DMS 273 treated with DMSO at 0.1 percent for 48 hours (cell line): ENCODE data around the gene P3H2.

ENCODE experiments used
- DNase-seq: peaks from one replicate; lab custom pipeline; 2025; lab: John Stamatoyannopoulos, UW

P3H2 gene

GRCh38 chr3:190053919-190054672 is 66.6 kb downstream of the P3H2 start:
- no peak for DNase-seq

GRCh38 chr3:190051641-190052040 is 69.1 kb downstream of the P3H2 start:
- DNase-seq, result no peak

- no peak for DNase-seq
Measured at GRCh38 chr3:190048932-190049441, 71.7 kb downstream of the P3H2 start.

GRCh38 chr3:190044974-190045373 is 75.7 kb downstream of the P3H2 start:
- no peak for DNase-seq

GRCh38 chr3:190044142-190044541 is 76.6 kb downstream of the P3H2 start:
- no peak for DNase-seq

GRCh38 chr3:190043741-190044140 is 77.0 kb downstream of the P3H2 start:
- DNase-seq, result no peak

- no peak for DNase-seq
Measured at GRCh38 chr3:190042558-190042957, 78.1 kb downstream of the P3H2 start.

- no peak for DNase-seq
Measured at GRCh38 chr3:190041333-190042041, 79.2 kb downstream of the P3H2 start.

GRCh38 chr3:190040145-190040544 is 80.6 kb downstream of the P3H2 start:
- DNase-seq, result no peak

- no peak for DNase-seq
Measured at GRCh38 chr3:190038050-190038933, 82.4 kb downstream of the P3H2 start.

- DNase-seq, result no peak
Measured at GRCh38 chr3:190036631-190037030, 84.1 kb downstream of the P3H2 start.

GRCh38 chr3:190034446-190034845 is 86.3 kb downstream of the P3H2 start:
- DNase-seq, result no peak

- DNase-seq, result no peak
Measured at GRCh38 chr3:190032923-190033322, 87.8 kb downstream of the P3H2 start.

- DNase-seq, result no peak
Measured at GRCh38 chr3:190031887-190032752, 88.6 kb downstream of the P3H2 start.

- DNase-seq, result no peak
Measured at GRCh38 chr3:190027116-190027515, 93.6 kb downstream of the P3H2 start.

GRCh38 chr3:190026154-190026553 is 94.5 kb downstream of the P3H2 start:
- no peak for DNase-seq

GRCh38 chr3:190024912-190025311 is 95.8 kb downstream of the P3H2 start:
- DNase-seq, result no peak

GRCh38 chr3:190019844-190020243 is 100.9 kb downstream of the P3H2 start:
- DNase-seq, result no peak

GRCh38 chr3:190019006-190019405 is 101.7 kb downstream of the P3H2 start:
- DNase-seq, result no peak

GRCh38 chr3:190018460-190018859 is 102.2 kb downstream of the P3H2 start:
- DNase-seq, result no peak

GRCh38 chr3:190017521-190018288 is 103.0 kb downstream of the P3H2 start:
- no peak for DNase-seq
